Testis (tissue), 2 donors: ENCODE results near the gene ATP13A1.

Experiments
- CTCF ChIP-seq, 3 experiments: fragments of 450-650 bp in 2 of 3; fragments of 200-600 bp in 1 of 3; sonication (generic) in 1 of 3; IDR thresholded peaks; one replicate each; pipeline ENCODE4 v1.5.1; 2016 to 2019; ENCODE audit warnings: antibody characterized with exemption in 3 of 3, mild to moderate bottlenecking in 2 of 3, moderate library complexity in 1 of 3
- POLR2A ChIP-seq: fragments of 450-650 bp; IDR thresholded peaks from one replicate; pipeline ENCODE4 v1.6.1; 2017; ENCODE audit warnings: antibody characterized with exemption, mild to moderate bottlenecking, moderate library complexity

- TF ChIP-seq CTCF (IDR thresholded peaks at IDR 0.05) = no peak
- no peak for TF ChIP-seq POLR2A
Measured at GRCh38 chr19:19630062-19630414, 33.4 kb downstream of the ATP13A1 start.
